Ovary (tissue), 3 donors: ENCODE measurements around the gene CGB1.

ENCODE experiments used
- EP300 ChIP-seq: sonication (generic); formaldehyde crosslinking; IDR thresholded peaks from one replicate; pipeline ENCODE4 v1.6.1; 2017; ENCODE audit warnings: antibody characterized with exemption
- POLR2A ChIP-seq: fragments of 450-650 bp; IDR thresholded peaks from one replicate; pipeline ENCODE4 v1.6.1; 2017; ENCODE audit warnings: antibody characterized with exemption, mild to moderate bottlenecking, moderate library complexity
- TF ChIP-seq, protein P1 (sequence below), 3 donors: fragments of 450-650 bp in 2 of 3; fragments of 200-600 bp in 1 of 3; IDR thresholded peaks; one replicate each; pipeline versions ENCODE4 v1.5.1 to v1.8.0; 2016 to 2022; ENCODE audit warnings: antibody characterized with exemption in 3 of 3, mild to moderate bottlenecking in 1 of 3
- donor health status: DM: no; HTN: no; CAD: no.

DNA sequence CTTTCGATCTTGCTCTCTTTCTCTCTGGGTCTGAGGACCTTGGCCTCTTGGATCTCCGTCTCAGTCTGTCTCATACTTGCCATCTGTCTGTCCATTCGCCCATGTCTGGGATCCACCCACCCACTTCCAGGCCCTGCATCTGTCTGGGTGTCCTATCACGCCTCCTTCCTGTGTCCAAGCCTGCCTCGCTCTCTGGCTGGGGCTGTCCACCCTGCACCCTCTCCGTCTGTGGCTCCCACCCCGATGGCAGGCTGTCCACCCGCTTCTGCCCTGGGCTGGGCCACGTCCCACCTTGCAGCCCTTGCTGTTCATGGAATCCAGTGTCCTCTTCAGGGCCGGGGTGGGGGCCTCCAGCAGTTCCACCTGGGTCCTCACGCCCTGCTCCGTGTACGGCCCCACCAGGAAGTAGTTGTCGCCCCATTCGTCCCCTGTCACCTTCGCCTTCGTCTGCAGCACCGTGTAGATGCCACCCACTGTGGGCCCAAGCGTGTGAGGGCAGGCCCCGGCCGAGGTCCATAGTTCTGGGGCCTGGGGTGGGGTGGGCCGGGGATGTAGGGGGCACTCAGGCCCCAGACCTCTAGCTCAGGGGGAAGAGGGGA, 45.6 kb downstream of the CGB1 start:
- TF ChIP-seq, protein P1, sequence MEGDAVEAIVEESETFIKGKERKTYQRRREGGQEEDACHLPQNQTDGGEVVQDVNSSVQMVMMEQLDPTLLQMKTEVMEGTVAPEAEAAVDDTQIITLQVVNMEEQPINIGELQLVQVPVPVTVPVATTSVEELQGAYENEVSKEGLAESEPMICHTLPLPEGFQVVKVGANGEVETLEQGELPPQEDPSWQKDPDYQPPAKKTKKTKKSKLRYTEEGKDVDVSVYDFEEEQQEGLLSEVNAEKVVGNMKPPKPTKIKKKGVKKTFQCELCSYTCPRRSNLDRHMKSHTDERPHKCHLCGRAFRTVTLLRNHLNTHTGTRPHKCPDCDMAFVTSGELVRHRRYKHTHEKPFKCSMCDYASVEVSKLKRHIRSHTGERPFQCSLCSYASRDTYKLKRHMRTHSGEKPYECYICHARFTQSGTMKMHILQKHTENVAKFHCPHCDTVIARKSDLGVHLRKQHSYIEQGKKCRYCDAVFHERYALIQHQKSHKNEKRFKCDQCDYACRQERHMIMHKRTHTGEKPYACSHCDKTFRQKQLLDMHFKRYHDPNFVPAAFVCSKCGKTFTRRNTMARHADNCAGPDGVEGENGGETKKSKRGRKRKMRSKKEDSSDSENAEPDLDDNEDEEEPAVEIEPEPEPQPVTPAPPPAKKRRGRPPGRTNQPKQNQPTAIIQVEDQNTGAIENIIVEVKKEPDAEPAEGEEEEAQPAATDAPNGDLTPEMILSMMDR (IDR thresholded peaks at IDR 0.05) = no peak
- no peak for TF ChIP-seq EP300
- no peak for TF ChIP-seq POLR2A
